Measurements from ENCODE around the gene LRRK1.

Gene LRRK1

GRCh38 chr15:100880897-100881242, 38.3 kb upstream of the LRRK1 start:
- Histone ChIP-seq H3K36me3 (ENCODE audit: insufficient read depth, low read length) (no peaks in the 10 kb centered on the region), H3K9me3 (ENCODE audit: insufficient read depth, low read length, severe bottlenecking) (no peaks in the 10 kb centered on the region), H3K4me3 (ENCODE audit: low read depth in 1 of 2, low read length in 2 of 2) (no peak overlapping the region), H2AFZ (ENCODE audit: low read depth, low read length) (no peak overlapping the region), H3K9ac (ENCODE audit: low read depth, low read length) (no peak overlapping the region), H3K4me1 (ENCODE audit: insufficient read depth, low read length) (no peaks in the 10 kb centered on the region), H3K4me2 (ENCODE audit: insufficient read depth, low read length) (no peak overlapping the region), H3K27me3 (ENCODE audit: insufficient read depth, low read length, poor library complexity) (peaks cover 5% of the 10 kb centered on the region), H4K20me1 (ENCODE audit: insufficient read depth, low read length) (no peaks in the 10 kb centered on the region), H3K27ac (ENCODE audit: low read length) (no peak overlapping the region), H3K79me2 (ENCODE audit: insufficient read depth, low read length) (no peaks in the 10 kb centered on the region)
- no peak for TF ChIP-seq EZH2 (IDR thresholded peaks at IDR 0.05; ENCODE audit: borderline replicate concordance, low read depth, low read length, severe bottlenecking)
- no peak for TF ChIP-seq CTCF (IDR thresholded peaks at IDR 0.05; ENCODE audit: borderline replicate concordance, extremely low read depth, low read length, poor library complexity, severe bottlenecking)
- DNase-seq (no peak), ATAC-seq (ENCODE audit: insufficient read depth, low read depth) (no peak)

- no peaks in the 10 kb centered on the region for H3K4me1 ChIP-seq (ENCODE audit: insufficient read depth, low read length)
- no peak for TF ChIP-seq EZH2 (IDR thresholded peaks at IDR 0.05; ENCODE audit: borderline replicate concordance, low read depth, low read length, severe bottlenecking)
- TF ChIP-seq CTCF (IDR thresholded peaks at IDR 0.05; ENCODE audit: borderline replicate concordance, extremely low read depth, low read length, poor library complexity, severe bottlenecking) = no peak
- no peaks in the 10 kb centered on the region for H4K20me1 ChIP-seq (ENCODE audit: insufficient read depth, low read length)
- H3K36me3 ChIP-seq (ENCODE audit: insufficient read depth, low read length) = no peaks in the 10 kb centered on the region
- H3K27me3 ChIP-seq (ENCODE audit: insufficient read depth, low read length, poor library complexity) = peaks cover 13% of the 10 kb centered on the region
- no peaks in the 10 kb centered on the region for H3K9me3 ChIP-seq (ENCODE audit: insufficient read depth, low read length, severe bottlenecking)
- H3K9ac ChIP-seq (ENCODE audit: low read depth, low read length) = no peak overlapping the region
- no peak for DNase-seq
- ATAC-seq (ENCODE audit: insufficient read depth, low read depth) = no peak
- H2AFZ ChIP-seq (ENCODE audit: low read depth, low read length) = no peak overlapping the region
- H3K27ac ChIP-seq (ENCODE audit: low read length) = no peak overlapping the region
- H3K4me3 ChIP-seq (ENCODE audit: low read depth in 1 of 2, low read length in 2 of 2) = no peak overlapping the region
- no peak overlapping the region for H3K4me2 ChIP-seq (ENCODE audit: insufficient read depth, low read length)
- H3K79me2 ChIP-seq (ENCODE audit: insufficient read depth, low read length) = no peaks in the 10 kb centered on the region
These were observed 37.4 kb upstream of the LRRK1 start for GRCh38 chr15:100881573-100882336.

- Histone ChIP-seq H4K20me1 (ENCODE audit: insufficient read depth, low read length) (no peaks in the 10 kb centered on the region), H3K9me3 (ENCODE audit: insufficient read depth, low read length, severe bottlenecking) (no peaks in the 10 kb centered on the region), H2AFZ (ENCODE audit: low read depth, low read length) (no peak overlapping the region), H3K4me3 (ENCODE audit: low read depth in 1 of 2, low read length in 2 of 2) (no peak overlapping the region), H3K27ac (ENCODE audit: low read length) (no peak overlapping the region), H3K79me2 (ENCODE audit: insufficient read depth, low read length) (no peaks in the 10 kb centered on the region), H3K4me1 (ENCODE audit: insufficient read depth, low read length) (no peaks in the 10 kb centered on the region), H3K27me3 (ENCODE audit: insufficient read depth, low read length, poor library complexity) (peaks cover 31% of the 10 kb centered on the region), H3K36me3 (ENCODE audit: insufficient read depth, low read length) (no peaks in the 10 kb centered on the region), H3K9ac (ENCODE audit: low read depth, low read length) (no peak overlapping the region), H3K4me2 (ENCODE audit: insufficient read depth, low read length) (no peak overlapping the region)
- DNase-seq (no peak), ATAC-seq (ENCODE audit: insufficient read depth, low read depth) (no peak)
- no peak for TF ChIP-seq EZH2 (IDR thresholded peaks at IDR 0.05; ENCODE audit: borderline replicate concordance, low read depth, low read length, severe bottlenecking)
- no peak for TF ChIP-seq CTCF (IDR thresholded peaks at IDR 0.05; ENCODE audit: borderline replicate concordance, extremely low read depth, low read length, poor library complexity, severe bottlenecking)
These were observed 34.0 kb upstream of the LRRK1 start for GRCh38 chr15:100885116-100885515.
